HepG2 (cell line): ENCODE data around the gene TJAP1. TPM values are rescaled to one million over a fixed set of nuclear protein-coding genes. Genes with fewer than 3 reads are reported as not detected.

Experiments used
- CREB1 ChIP-seq, 2 experiments: fragments of 450-650 bp in 1 of 2; IDR thresholded peaks; 2 replicates each; pipeline ENCODE4 v1.6.1; 2016 to 2017; ENCODE audit warnings: control low read depth in 1 of 2, mild to moderate bottlenecking in 1 of 2, missing compliant biosample characterization in 1 of 2, missing genetic modification characterization in 1 of 2
- DMAP1 ChIP-seq: IDR thresholded peaks from 2 replicates; pipeline ENCODE4 v1.6.1; 2016
- HMG20A ChIP-seq: IDR thresholded peaks from 2 replicates; pipeline ENCODE4 v1.6.1; 2016; ENCODE audit warnings: borderline replicate concordance
- NCOR1 ChIP-seq: fragments of 200-600 bp; sonication (generic); IDR thresholded peaks from 2 replicates; pipeline ENCODE4 v1.7.0; 2017; ENCODE audit warnings: antibody characterized with exemption, low read length, borderline replicate concordance
- POGZ ChIP-seq: sonication (generic); formaldehyde crosslinking; IDR thresholded peaks from 2 replicates; pipeline ENCODE4 v1.4.0; 2020; ENCODE audit warnings: mild to moderate bottlenecking, missing genetic modification reagents
- RARA ChIP-seq: IDR thresholded peaks from 2 replicates; pipeline ENCODE4 v1.6.1; 2016; ENCODE audit warnings: missing genetic modification reagents, missing compliant biosample characterization
- RBM22 ChIP-seq: fragments of 200-400 bp; formaldehyde crosslinking; optimal IDR thresholded peaks from 2 replicates; pipeline ENCODE3; 2017; ENCODE audit warnings: mild to moderate bottlenecking, low read length, moderate library complexity
- ZBTB7A ChIP-seq: sonication (generic); formaldehyde crosslinking; IDR thresholded peaks from 2 replicates; pipeline ENCODE4 v1.8.0; 2022; ENCODE audit warnings: mild to moderate bottlenecking, missing genetic modification reagents
- ZGPAT ChIP-seq: IDR thresholded peaks from 2 replicates; pipeline ENCODE4 v1.6.1; 2016; ENCODE audit warnings: mild to moderate bottlenecking
- ZNF280B ChIP-seq: sonication (generic); formaldehyde crosslinking; IDR thresholded peaks from 2 replicates; pipeline ENCODE4 v1.5.0; 2020; ENCODE audit warnings: missing genetic modification reagents, mild to moderate bottlenecking, borderline replicate concordance
- ZNF543 ChIP-seq: sonication (generic); formaldehyde crosslinking; IDR thresholded peaks from 2 replicates; pipeline ENCODE4 v1.4.0; 2020; ENCODE audit warnings: mild to moderate bottlenecking, missing genetic modification reagents
- ZNF597 ChIP-seq: sonication (generic); formaldehyde crosslinking; IDR thresholded peaks from 2 replicates; pipeline ENCODE4 v1.5.0; 2020; ENCODE audit warnings: missing genetic modification reagents
- ZNF737 ChIP-seq: sonication (generic); formaldehyde crosslinking; IDR thresholded peaks from 2 replicates; pipeline ENCODE4 v1.5.0; 2020; ENCODE audit warnings: missing genetic modification reagents, mild to moderate bottlenecking, borderline replicate concordance
- polyA plus RNA-seq, 8 experiments: library from polyadenylated mRNA; depleted of rRNA in 3 of 8; stranded (reverse) in 7 of 8; unstranded in 1 of 8; fragments of >200 nt; fragmentation: Illumina TruSeq in 4 of 8; extraction: Trizol in 4 of 8; gene quantifications; 2 replicates each; pipeline versions ENCODE4 v1.2.1 to v1.2.3, GENCODE V29; 2011 to 2016; ENCODE audit warnings: low read depth in 4 of 8, missing spikeins in 1 of 8, mixed read lengths in 1 of 8; ENCODE audit not compliant: insufficient read depth in 1 of 8
- total RNA-seq, 5 experiments: library from RNA; depleted of rRNA; stranded (reverse); fragments of >200 nt; fragmentation: Illumina TruSeq; extraction: Trizol; gene quantifications; 2 replicates each; pipeline ENCODE4 v1.2.3, GENCODE V29; 2016; ENCODE audit warnings: low read depth in 1 of 5
- TF ChIP-seq, protein P1 (sequence below): sonication (generic); formaldehyde crosslinking; IDR thresholded peaks from 2 replicates; pipeline ENCODE4 v1.4.0; 2020; ENCODE audit warnings: missing genetic modification reagents
- TF ChIP-seq, protein P2 (sequence below): sonication (generic); formaldehyde crosslinking; IDR thresholded peaks from 2 replicates; pipeline ENCODE4 v1.5.1; 2020; ENCODE audit warnings: mild to moderate bottlenecking, missing genetic modification reagents, borderline replicate concordance
- TF ChIP-seq, protein P3 (sequence below): sonication (generic); formaldehyde crosslinking; IDR thresholded peaks from 2 replicates; pipeline ENCODE4 v1.4.0; 2020; ENCODE audit warnings: mild to moderate bottlenecking, low read depth, missing genetic modification reagents

Gene TJAP1
- total and polyA plus RNA-seq, 2 of the 13 experiments (the other 11 are each of a cell fraction or from before 2014, with no cell fraction given): 15.7 to 41.6 TPM

DNA sequence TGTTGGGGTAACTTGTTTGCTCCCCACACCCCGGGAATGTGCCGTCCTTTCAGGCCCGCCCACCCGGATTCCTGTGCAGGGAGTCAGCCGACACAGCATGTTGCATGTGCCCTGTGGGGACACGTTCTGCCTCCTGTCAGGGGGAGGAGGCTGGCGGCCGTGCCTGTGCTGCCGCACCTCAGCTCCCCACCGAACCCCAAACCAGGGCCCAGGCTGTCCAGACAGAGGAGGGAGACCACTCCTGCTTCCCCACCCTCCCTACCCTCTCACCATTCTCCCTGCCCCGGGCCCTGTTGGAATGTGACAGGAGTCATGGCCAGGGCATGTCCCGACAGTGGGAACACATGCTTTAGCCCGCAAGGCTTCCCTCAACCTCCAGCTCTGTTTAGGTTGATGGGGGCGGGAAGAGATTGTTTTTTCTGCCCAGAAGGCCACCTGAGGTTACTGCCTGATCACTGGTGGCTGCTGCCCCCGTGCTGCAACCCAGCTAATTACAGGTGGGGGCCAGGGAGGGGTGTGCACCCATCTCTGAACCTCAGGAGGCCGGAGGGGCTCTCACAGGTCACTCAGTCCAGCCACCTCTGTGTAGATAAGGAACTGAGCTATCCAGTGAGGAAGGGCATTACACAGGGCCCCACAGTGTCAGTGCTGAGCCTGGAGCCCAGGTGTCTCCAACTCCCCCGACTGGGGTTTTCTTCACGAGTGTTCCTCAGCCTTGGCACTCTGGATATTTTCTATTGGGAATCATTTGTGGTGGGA lies 19.2 kb downstream of the TJAP1 start (continued):
- TF ChIP-seq DMAP1 (CRISPR knock-in tag) (no peak), ZNF543 (CRISPR knock-in tag) (0 out of 2 replicates have a peak, but pooled peaks have one; percentile 34), ZGPAT (CRISPR knock-in tag) (peak; percentile 73), ZNF280B (CRISPR knock-in tag) (no peak; the same call in none of the 2 replicates), ZNF597 (CRISPR knock-in tag) (no peak), POGZ (no peak), RARA (CRISPR knock-in tag) (peak; percentile 74), RBM22 (peak; percentile 26), ZBTB7A (CRISPR knock-in tag) (no peak; the same call in 1 of the 2 replicates), CREB1 (IDR thresholded peaks at IDR 0.05) (no peak), CREB1 (CRISPR knock-in tag; IDR thresholded peaks at IDR 0.05) (no peak), NCOR1 (no peak), ZNF737 (CRISPR knock-in tag) (no peak), HMG20A (CRISPR knock-in tag) (no peak)
- TF ChIP-seq, protein P1, sequence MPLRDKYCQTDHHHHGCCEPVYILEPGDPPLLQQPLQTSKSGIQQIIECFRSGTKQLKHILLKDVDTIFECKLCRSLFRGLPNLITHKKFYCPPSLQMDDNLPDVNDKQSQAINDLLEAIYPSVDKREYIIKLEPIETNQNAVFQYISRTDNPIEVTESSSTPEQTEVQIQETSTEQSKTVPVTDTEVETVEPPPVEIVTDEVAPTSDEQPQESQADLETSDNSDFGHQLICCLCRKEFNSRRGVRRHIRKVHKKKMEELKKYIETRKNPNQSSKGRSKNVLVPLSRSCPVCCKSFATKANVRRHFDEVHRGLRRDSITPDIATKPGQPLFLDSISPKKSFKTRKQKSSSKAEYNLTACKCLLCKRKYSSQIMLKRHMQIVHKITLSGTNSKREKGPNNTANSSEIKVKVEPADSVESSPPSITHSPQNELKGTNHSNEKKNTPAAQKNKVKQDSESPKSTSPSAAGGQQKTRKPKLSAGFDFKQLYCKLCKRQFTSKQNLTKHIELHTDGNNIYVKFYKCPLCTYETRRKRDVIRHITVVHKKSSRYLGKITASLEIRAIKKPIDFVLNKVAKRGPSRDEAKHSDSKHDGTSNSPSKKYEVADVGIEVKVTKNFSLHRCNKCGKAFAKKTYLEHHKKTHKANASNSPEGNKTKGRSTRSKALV (CRISPR knock-in tag): 0 out of 2 replicates have a peak, but pooled peaks have one; percentile 7
- TF ChIP-seq, protein P2, sequence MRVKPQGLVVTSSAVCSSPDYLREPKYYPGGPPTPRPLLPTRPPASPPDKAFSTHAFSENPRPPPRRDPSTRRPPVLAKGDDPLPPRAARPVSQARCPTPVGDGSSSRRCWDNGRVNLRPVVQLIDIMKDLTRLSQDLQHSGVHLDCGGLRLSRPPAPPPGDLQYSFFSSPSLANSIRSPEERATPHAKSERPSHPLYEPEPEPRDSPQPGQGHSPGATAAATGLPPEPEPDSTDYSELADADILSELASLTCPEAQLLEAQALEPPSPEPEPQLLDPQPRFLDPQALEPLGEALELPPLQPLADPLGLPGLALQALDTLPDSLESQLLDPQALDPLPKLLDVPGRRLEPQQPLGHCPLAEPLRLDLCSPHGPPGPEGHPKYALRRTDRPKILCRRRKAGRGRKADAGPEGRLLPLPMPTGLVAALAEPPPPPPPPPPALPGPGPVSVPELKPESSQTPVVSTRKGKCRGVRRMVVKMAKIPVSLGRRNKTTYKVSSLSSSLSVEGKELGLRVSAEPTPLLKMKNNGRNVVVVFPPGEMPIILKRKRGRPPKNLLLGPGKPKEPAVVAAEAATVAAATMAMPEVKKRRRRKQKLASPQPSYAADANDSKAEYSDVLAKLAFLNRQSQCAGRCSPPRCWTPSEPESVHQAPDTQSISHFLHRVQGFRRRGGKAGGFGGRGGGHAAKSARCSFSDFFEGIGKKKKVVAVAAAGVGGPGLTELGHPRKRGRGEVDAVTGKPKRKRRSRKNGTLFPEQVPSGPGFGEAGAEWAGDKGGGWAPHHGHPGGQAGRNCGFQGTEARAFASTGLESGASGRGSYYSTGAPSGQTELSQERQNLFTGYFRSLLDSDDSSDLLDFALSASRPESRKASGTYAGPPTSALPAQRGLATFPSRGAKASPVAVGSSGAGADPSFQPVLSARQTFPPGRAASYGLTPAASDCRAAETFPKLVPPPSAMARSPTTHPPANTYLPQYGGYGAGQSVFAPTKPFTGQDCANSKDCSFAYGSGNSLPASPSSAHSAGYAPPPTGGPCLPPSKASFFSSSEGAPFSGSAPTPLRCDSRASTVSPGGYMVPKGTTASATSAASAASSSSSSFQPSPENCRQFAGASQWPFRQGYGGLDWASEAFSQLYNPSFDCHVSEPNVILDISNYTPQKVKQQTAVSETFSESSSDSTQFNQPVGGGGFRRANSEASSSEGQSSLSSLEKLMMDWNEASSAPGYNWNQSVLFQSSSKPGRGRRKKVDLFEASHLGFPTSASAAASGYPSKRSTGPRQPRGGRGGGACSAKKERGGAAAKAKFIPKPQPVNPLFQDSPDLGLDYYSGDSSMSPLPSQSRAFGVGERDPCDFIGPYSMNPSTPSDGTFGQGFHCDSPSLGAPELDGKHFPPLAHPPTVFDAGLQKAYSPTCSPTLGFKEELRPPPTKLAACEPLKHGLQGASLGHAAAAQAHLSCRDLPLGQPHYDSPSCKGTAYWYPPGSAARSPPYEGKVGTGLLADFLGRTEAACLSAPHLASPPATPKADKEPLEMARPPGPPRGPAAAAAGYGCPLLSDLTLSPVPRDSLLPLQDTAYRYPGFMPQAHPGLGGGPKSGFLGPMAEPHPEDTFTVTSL: no peak
- TF ChIP-seq, protein P3, sequence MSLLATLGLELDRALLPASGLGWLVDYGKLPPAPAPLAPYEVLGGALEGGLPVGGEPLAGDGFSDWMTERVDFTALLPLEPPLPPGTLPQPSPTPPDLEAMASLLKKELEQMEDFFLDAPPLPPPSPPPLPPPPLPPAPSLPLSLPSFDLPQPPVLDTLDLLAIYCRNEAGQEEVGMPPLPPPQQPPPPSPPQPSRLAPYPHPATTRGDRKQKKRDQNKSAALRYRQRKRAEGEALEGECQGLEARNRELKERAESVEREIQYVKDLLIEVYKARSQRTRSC (CRISPR knock-in tag): no peak
